PC-9 (cell line): ENCODE measurements around the gene DCAF16. TPM values are rescaled to one million over a fixed set of nuclear protein-coding genes. Genes with fewer than 3 reads are reported as not detected.

ENCODE experiments used
- BruUV-seq: library from RNA; stranded (reverse); fragments of 400-500 nt; replicated peaks from 2 replicates; lab custom pipeline; 2021; lab: Mats Ljungman, UMichigan
- CTCF ChIA-PET: fragments of 300-600 bp; sonication (Branson Sonifier 250); formaldehyde crosslinking; loops from one replicate; lab custom pipeline; 2022; ENCODE audit warnings: antibody characterized with exemption; lab: Charles Lee
- POLR2A ChIA-PET: fragments of 300-600 bp; sonication (Branson Sonifier 250); formaldehyde crosslinking; loops from one replicate; lab custom pipeline; 2022; ENCODE audit warnings: antibody characterized with exemption; ENCODE audit not compliant: unreplicated experiment; lab: Charles Lee
- DNase-seq, 2 experiments: peaks; one replicate each; pipeline versions ENCODE4 v3.0.0 to v3.0.0-alpha.2; 2015 to 2022; ENCODE audit warnings: mixed read lengths in 1 of 2
- H2AFZ ChIP-seq: fragments of 200-600 bp; sonication (generic); 2 replicates; pipeline ENCODE4 v1.8.1; 2017; ENCODE audit warnings: antibody characterized with exemption
- H3F3A ChIP-seq: fragments of 200-600 bp; sonication (generic); 2 replicates; pipeline ENCODE4 v1.8.1; 2017; ENCODE audit warnings: antibody characterized with exemption, mild to moderate bottlenecking, low read depth; ENCODE audit not compliant: insufficient read depth
- H3K27ac ChIP-seq: fragments of 200-600 bp; sonication (generic); 2 replicates; pipeline ENCODE4 v1.6.1; 2016; ENCODE audit warnings: mixed run types
- H3K27me3 ChIP-seq: fragments of 200-600 bp; sonication (generic); 2 replicates; pipeline ENCODE4 v1.6.1; 2016; ENCODE audit warnings: low read depth, mixed run types; ENCODE audit not compliant: insufficient read depth
- H3K36me3 ChIP-seq: fragments of 200-600 bp; sonication (generic); 2 replicates; pipeline ENCODE4 v1.6.1; 2016; ENCODE audit warnings: low read depth, mixed run types
- H3K4me1 ChIP-seq: fragments of 200-600 bp; sonication (generic); replicated peaks from 2 replicates; pipeline ENCODE4 v1.6.1; 2016; ENCODE audit warnings: mixed run types; ENCODE audit not compliant: insufficient read depth
- H3K4me2 ChIP-seq: fragments of 200-600 bp; sonication (generic); 2 replicates; pipeline ENCODE4 v1.6.1; 2017; ENCODE audit warnings: mixed run types
- H3K4me3 ChIP-seq: fragments of 200-600 bp; sonication (generic); 2 replicates; pipeline ENCODE4 v1.6.1; 2016; ENCODE audit warnings: mixed run types
- H3K79me2 ChIP-seq: fragments of 200-600 bp; sonication (generic); 2 replicates; pipeline ENCODE4 v1.6.1; 2017; ENCODE audit warnings: low read depth, mixed run types
- H3K9me2 ChIP-seq: fragments of 200-600 bp; sonication (generic); 2 replicates; pipeline ENCODE4 v1.8.1; 2017; ENCODE audit warnings: mild to moderate bottlenecking; ENCODE audit not compliant: insufficient read depth
- H3K9me3 ChIP-seq: fragments of 200-600 bp; sonication (generic); 2 replicates; pipeline ENCODE4 v1.8.1; 2016; ENCODE audit warnings: low read depth; ENCODE audit not compliant: insufficient read depth
- H4K20me1 ChIP-seq: fragments of 200-600 bp; sonication (generic); 2 replicates; pipeline ENCODE4 v1.8.1; 2017; ENCODE audit not compliant: insufficient read depth
- EZH2 ChIP-seq: fragments of 200-600 bp; sonication (generic); IDR thresholded peaks from 2 replicates; pipeline ENCODE4 v1.8.0; 2017; ENCODE audit warnings: antibody characterized with exemption, low read depth
- intact Hi-C: fragments of 100-400 bp; cut with micrococcal nuclease; formaldehyde crosslinking; loops from one replicate; pipeline ENCODE4 v1.10.0; 2022; ENCODE audit not compliant: unreplicated experiment
- total RNA-seq: library from RNA; stranded (reverse); gene quantifications from 2 replicates; pipeline ENCODE4 v1.2.3, GENCODE V29; 2021
- TF ChIP-seq, protein P1 (sequence below): fragments of 200-600 bp; sonication (generic); conservative IDR thresholded peaks from 2 replicates; pipeline ENCODE4 v1.6.1; 2017; ENCODE audit warnings: mixed run types, antibody characterized with exemption, mild to moderate bottlenecking, moderate library complexity

DCAF16 gene
- total RNA-seq, 1 experiment from 2014 or later: 53.2 TPM

DNA sequence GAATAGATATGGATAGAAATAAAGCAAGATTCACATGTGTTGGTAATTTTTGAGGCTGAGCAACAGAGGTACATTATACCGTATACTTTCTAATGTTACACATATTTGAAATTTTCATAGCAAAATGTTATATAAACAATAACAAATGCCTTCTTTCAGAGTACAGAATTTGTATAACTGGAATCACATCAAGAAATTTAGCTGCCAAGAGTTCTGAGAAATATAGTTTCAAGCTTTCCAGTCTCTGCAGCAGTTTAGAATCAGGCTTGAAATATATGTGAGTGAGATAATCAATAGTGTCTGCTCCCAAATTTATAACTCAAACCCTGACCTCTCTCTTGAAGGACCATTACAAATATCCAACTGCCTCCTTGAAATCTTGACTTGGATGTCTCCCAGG is 52.9 kb downstream of the DCAF16 start:
- Histone ChIP-seq H3K9me2 (no peaks in the 10 kb centered on the region), H3K4me1 (no peaks in the 10 kb centered on the region), H3K4me2 (no peak overlapping the region), H3K27me3 (no peaks in the 10 kb centered on the region), H3K79me2 (no peaks in the 10 kb centered on the region), H4K20me1 (no peaks in the 10 kb centered on the region), H3K4me3 (no peak overlapping the region), H3K9me3 (no peaks in the 10 kb centered on the region), H3K27ac (no peak overlapping the region), H3F3A (no peaks in the 10 kb centered on the region), H2AFZ (no peak overlapping the region), H3K36me3 (no peaks in the 10 kb centered on the region)
- intact Hi-C loops: no loop called here
- no peak for DNase-seq
- ChIA-PET CTCF (no interaction called here), POLR2A (no interaction called here)
- TF ChIP-seq, protein P1, sequence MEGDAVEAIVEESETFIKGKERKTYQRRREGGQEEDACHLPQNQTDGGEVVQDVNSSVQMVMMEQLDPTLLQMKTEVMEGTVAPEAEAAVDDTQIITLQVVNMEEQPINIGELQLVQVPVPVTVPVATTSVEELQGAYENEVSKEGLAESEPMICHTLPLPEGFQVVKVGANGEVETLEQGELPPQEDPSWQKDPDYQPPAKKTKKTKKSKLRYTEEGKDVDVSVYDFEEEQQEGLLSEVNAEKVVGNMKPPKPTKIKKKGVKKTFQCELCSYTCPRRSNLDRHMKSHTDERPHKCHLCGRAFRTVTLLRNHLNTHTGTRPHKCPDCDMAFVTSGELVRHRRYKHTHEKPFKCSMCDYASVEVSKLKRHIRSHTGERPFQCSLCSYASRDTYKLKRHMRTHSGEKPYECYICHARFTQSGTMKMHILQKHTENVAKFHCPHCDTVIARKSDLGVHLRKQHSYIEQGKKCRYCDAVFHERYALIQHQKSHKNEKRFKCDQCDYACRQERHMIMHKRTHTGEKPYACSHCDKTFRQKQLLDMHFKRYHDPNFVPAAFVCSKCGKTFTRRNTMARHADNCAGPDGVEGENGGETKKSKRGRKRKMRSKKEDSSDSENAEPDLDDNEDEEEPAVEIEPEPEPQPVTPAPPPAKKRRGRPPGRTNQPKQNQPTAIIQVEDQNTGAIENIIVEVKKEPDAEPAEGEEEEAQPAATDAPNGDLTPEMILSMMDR: no peak
- TF ChIP-seq EZH2: no peak
- no TSS peak for BruUV-seq

DNA sequence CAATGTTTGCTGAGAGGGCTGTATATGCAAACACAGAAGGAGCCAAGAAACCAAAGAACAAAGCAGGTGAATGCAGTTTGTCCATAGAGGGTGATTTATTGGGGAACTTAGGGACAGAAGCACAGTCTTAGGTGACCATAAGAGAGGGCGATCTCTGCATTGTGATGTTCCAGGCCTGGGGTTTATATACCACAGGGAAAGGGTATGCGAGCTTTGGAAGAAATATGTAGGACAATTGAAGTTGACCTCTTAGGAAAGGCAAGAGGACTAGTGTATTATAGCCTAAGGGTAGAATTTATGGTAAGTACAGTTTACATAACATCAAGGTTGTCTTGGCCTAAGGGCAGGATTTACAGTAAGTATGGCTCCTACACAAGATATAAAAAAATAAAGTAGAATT is 56.9 kb downstream of the DCAF16 start:
- Histone ChIP-seq H3F3A (no peaks in the 10 kb centered on the region), H2AFZ (no peak overlapping the region), H3K4me3 (no peak overlapping the region), H4K20me1 (no peaks in the 10 kb centered on the region), H3K36me3 (no peaks in the 10 kb centered on the region), H3K9me2 (no peaks in the 10 kb centered on the region), H3K79me2 (no peaks in the 10 kb centered on the region), H3K27me3 (no peaks in the 10 kb centered on the region), H3K9me3 (no peaks in the 10 kb centered on the region), H3K4me2 (no peak overlapping the region), H3K4me1 (no peaks in the 10 kb centered on the region), H3K27ac (no peak overlapping the region)
- TF ChIP-seq EZH2: no peak
- TF ChIP-seq, protein P1: no peak
- CTCF ChIA-PET: interaction anchor here (0.6 kb wide), 1 partner anchor 290 kb away, joined by 3 read pairs; no protein-coding TSS in a partner anchor
- POLR2A ChIA-PET: no interaction called here
- no TSS peak for BruUV-seq
- intact Hi-C loops: no loop called here
- no peak for DNase-seq

Other genes starting within 250 kb of the DCAF16 start
- gene LAP3, start 233.6 kb downstream of the DCAF16 start, total RNA-seq: 43.9 and 45.0 TPM in 2 replicates
- gene MED28, start 196.1 kb downstream of the DCAF16 start, total RNA-seq: 39.0 and 43.1 TPM in 2 replicates
- gene FAM184B, start 29.1 kb downstream of the DCAF16 start, total RNA-seq: not detected in 2 replicates
- gene NCAPG, start 222 bp upstream of the DCAF16 start, total RNA-seq: 36.8 and 53.7 TPM in 2 replicates
- gene LCORL, start 211.0 kb upstream of the DCAF16 start, total RNA-seq: 13.8 and 22.9 TPM in 2 replicates